Measurements from ENCODE around the gene MATCAP1. TPM values are rescaled to one million over a fixed set of nuclear protein-coding genes. Genes with fewer than 3 reads are reported as not detected.

Gene MATCAP1
- total RNA-seq, 1 donor from 2014 or later = 79.7 TPM

DNA sequence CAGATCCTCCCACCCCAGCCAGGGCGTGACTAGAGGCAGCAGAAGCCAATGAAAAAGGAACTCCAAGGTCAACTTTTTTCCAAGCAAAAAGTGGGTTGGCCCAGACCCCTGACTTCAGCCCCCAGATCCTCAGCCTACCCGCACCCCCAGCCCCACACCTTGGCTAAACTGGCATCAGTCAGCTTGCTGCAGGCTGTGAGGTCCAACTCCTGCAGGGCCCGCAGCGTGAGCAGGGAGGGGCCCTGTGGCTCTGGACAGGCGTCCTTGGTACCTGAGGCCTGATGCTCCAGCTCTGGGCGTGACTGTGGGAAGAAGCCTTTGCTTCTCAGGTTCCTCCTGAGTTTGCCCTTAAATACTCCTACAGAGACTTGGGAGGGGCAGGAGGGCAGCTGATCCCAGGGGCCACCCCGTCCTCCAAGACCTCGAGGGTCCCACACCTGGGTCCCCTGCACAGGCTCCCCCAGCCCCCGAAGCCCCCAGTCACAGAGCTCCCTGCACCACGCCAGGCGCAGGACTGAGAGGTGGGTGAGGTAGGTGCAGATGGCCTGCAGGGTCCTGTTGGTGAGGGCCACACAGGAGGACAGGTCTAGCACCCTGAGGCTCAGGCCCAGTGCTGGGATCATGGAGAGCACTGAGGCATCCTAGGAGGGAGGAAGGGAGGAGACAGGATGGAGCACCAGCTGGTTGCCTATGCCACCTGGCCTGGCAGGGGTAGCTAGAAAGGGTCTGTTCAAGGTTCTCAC lies 24.6 kb upstream of the MATCAP1 start:
- intact Hi-C loops (cut with micrococcal nuclease) = no loop called here

DNA sequence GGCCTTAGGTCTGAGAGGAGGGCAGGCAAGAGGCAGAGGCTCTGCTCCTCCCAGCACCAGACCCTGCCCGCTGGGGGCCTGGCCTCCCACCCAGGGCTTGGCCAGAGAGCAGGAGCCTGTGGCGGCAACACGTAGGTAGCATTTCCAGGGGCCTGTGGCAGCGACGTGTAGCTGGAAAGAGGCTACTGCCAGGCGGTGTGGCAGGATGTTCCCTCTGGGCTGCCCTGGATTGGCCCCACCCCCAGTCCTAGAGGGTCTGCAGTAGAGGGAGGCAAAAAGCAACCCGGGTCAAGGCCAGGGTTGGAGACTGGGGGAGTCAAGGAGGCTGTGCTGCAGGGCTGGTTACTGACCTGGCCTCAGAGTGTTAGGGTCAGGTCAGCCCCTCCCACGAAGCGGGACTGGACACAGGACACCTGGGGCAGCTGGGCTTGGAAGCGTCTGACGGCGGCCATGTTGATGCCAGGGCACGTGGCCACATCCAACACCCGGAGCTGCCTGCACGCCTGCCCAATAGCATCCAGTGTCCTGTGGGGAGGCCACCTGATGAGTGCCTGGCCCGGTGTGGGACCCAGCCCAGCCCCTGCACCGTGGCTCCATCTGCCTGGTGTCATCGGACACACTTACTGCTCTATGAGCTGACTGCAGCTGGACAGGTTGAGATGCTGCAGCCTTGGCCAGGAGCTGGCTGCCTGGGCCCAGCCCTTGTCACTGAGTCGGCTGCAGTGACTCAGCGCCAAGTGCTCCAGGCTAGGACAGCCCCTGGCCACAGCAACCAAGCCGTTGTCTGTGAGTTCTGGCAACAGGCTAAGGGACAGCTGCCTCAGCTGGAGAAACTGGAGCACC lies 23.7 kb upstream of the MATCAP1 start:
- intact Hi-C loops (cut with micrococcal nuclease) = no loop called here

DNA sequence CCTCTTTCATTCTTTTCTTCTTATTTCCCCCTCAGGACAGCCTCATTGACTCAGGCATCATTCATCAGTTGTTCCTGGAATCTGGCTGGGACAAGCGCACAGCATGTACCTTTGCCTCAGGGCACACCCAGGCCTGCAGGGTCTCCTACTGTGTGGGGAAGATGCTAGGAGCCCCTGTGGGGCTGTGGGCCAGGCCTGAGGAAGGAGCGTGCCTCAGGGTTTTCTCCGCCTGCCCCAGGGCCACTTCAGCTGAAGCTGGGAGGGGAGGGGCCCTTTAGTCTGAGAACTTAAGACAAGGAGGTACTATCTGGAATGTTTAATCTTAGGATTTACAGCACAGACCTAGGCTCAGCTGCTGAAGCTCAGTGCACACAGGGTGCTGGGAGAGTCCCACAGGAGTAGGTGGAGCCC lies 23.1 kb upstream of the MATCAP1 start:
- intact Hi-C loops (cut with micrococcal nuclease) = loop anchor here (1.0 kb wide), 1 partner anchor 11 kb away; no protein-coding TSS in a partner anchor

DNA sequence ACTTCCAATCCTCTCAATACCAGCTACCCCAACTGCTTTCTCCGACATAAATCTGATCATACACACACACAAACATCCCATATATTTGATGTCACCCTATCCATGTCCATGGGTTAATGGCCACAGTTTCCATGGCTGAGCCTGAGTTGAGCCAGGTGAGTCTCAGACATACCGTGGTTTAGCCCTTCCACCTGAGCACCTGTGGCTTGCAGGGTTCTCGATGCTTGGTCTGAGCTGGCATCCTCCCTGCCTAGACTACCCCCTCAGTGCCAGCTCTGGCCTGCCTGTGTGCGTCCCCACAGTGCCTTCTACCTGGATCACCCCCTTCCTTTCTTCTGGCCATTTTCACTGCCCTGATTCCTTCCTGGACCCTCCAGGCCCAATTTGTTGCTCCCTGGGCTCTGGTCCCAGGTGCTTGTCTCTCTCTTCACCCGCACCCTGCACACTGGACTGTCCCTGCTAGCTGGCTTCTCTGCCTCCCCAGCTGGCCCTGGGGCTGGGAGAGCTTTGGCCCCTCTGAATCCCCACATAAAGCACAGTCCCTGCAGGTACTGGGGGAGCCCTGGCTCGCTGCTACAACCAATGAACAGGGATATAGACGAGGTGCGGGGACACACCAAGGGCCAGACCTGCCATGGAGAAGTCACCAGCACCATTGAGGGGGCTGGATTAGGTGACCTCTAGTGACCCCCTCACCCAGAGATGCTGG lies 22.5 kb upstream of the MATCAP1 start:
- intact Hi-C loops (cut with micrococcal nuclease) = loop anchor here (1.0 kb wide), 1 partner anchor 12 kb away; no protein-coding TSS in a partner anchor

DNA sequence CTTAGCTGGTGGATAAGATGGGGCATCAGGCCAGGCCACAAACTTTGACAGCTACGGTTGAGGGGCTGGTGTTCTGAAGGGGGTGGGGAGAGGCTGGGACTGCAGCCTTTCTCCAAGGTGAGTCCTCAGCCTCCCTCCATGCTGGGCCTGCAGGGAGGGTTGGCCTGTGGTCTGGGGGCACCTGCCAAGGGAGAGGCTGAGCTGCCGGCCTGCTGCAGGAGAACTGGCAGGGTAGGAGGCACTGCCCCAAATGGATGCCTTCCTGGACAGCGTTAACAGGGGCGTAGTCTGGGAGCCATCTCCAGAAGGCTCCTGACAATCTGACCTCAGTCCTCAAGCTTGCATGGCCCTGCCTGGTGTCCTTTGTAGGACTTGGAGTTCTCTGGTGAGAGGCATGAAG lies 20.3 kb upstream of the MATCAP1 start:
- intact Hi-C loops (cut with micrococcal nuclease) = no loop called here

DNA sequence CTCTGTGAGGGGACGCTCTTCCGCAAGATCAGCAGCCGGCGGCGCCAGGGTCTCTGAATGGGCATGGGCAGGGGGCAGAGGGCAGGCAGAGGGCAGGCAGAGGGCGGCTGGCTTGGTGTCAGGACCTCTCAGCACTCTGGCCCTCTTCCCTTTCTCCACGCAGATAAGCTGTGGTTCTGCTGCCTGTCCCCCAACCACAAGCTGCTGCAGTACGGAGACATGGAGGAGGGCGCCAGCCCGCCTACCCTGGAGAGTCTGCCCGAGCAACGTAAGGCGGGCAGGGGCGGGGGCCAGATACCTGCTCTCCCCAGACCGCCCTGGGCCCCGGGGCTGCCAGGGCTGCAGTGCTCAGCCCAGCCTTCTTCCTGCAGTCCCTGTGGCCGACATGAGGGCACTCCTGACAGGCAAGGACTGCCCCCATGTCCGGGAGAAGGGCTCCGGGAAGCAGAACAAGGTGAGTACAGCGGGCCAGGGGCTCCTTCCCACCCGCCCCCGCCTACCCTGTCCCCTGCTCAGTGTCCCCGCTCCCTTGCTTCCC lies 19.3 kb upstream of the MATCAP1 start:
- intact Hi-C loops (cut with micrococcal nuclease) = no loop called here

DNA sequence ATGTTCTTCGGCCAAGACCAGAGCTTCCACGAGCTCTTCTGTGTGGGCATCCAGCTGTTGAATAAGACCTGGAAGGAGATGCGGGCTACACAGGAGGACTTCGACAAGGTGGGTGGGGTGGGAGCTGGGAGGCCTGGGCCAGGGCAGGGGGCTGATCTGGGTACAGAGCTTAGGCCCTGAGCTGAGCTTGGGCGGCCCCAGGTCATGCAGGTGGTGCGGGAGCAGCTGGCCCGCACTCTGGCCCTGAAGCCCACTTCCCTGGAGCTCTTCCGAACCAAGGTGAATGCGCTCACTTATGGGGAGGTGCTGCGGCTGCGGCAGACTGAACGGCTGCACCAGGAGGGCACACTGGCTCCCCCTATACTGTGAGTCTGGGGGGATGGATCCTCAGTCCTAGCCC lies 18.7 kb upstream of the MATCAP1 start:
- intact Hi-C loops (cut with micrococcal nuclease) = no loop called here

DNA sequence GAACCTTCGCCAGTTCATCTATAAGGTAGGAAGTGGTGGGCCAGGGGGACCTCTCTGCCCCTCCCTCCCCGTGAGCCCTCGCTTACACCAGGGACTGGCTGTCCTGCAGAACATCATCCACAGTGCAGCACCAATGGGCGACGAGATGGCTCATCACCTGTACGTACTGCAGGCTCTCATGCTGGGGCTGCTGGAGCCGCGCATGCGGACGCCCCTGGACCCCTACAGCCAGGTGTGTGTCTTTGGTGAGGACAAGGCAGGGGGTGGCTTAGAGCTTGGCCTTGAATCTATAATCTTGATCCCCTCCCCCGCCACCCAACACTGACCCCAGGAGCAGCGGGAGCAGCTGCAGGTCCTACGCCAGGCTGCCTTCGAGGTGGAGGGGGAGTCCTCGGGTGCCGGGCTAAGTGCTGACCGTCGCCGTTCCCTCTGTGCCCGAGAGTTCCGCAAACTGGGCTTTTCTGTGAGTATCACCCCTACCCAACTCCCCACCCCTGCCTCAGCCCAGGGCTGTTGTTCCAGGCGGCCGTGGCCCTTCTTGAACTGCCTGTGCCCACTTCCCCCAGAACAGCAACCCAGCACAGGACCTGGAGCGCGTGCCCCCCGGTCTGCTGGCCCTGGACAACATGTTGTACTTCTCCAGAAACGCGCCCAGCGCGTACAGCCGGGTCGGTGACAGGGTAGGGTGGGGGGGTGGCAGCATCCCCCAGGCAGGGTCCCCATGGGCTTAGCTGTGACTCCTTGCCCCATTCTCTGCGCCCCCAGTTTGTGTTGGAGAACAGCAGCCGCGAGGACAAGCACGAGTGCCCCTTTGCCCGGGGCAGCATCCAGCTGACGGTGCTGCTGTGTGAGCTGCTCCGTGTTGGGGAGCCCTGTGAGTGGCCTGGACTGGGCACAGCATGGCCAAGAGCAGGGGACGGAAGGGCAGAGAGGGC lies 17.9 kb upstream of the MATCAP1 start:
- intact Hi-C loops (cut with micrococcal nuclease) = no loop called here

DNA sequence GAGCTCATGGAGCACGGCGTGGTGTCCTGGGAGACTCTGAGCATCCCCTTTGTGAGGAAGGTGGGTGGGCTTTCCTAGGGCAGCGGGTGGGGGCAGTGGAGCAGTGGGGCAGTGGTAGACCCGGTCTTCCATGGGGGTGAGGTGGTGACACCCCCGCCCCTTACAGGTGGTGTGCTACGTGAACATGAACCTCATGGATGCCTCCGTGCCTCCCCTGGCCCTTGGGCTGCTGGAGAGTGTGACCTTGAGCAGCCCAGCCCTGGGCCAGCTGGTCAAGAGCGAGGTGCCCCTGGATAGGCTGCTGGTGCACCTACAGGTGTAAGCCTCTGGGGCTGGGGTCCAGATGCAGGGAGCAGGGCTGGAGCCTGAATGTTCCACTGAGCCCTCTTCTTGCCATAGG lies 16.7 kb upstream of the MATCAP1 start:
- intact Hi-C loops (cut with micrococcal nuclease) = no loop called here

DNA sequence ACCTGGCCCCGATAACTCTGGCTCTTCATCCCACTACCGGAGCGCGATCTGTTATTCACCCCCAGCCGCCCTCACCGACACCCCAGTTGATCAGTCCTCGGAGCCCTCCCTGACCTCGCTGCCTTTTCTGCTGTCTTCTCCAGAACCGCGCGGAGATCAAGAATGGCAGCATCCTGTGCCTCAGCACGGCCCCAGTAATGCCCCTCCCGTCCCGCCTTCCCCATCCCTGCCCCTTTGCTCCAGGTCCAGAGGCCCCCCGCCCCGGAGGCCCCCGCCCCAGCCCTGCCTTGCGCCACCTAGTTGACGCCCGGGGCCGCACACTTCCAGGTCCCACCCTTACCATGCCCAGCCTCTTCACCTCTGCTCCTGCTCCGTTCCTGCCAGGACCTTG lies 16.0 kb upstream of the MATCAP1 start:
- intact Hi-C loops (cut with micrococcal nuclease) = no loop called here

DNA sequence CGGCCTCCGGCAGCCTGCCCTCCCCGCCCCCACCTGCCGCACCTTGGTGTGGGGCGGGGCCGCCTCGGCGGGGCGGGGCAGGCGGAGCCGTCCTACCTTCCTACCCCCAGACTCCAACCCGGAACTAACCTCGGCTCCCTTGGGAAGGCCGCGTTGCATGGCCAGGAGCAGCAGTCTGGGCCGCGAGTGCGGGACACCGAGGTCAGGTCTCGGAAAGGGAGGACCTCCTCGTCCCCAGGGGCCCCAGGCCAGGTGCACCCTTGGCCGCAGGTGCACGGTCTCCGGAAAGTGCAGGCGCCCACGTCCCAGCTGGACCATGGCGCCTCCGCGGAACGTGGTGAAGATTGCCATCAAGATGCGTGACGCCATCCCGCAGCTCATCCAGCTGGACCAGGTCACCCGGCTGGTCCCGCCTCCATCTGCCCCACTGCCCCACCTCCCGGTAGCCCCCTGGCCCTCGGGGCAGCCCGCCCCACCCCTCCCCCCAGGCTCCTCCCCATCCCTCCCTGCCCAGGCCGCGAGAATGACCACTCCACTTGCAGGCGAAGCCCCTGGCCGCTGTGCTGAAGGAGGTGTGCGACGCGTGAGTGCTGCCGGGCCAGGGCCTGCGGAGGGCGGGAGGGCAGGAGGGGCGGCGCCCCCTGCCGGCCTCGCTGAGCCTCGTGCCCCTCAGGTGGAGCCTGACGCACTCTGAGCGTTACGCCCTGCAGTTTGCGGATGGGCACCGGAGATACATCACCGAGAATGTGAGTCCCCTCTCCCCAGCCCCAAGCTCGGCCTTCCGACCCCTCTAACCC lies 15.4 kb upstream of the MATCAP1 start, which contains the start of gene ELMO3:
Gene ELMO3 (plus strand): TSS at position 121 of the 797 bp plus-strand sequence. CDS start 196 bp downstream, at position 317.
- intact Hi-C loops (cut with micrococcal nuclease) = no loop called here

DNA sequence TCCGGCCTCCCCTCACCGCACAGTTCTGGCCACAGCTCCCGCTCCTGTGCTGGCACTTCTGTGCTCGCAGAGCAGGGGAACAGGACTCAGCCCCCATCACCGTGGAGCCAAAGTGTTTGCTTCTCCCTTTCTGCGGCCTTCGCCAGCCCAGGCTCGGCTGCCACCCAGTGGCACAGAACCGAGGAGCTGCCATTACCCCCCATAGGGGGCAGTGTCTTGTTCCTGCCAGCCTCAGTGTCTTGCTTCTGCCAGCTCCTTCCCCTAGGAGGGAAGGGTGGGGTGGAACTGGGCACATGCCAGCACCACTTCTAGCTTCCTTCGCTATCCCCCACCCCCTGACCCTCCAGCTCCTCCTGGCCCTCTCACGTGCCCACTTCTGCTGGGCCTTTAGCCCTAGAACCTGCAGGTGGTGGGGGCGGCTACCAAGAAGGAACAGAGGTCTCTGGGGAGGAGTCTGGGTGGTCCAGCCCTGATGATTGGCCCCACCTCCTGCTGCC lies 14.5 kb upstream of the MATCAP1 start:
- intact Hi-C loops (cut with micrococcal nuclease) = no loop called here

DNA sequence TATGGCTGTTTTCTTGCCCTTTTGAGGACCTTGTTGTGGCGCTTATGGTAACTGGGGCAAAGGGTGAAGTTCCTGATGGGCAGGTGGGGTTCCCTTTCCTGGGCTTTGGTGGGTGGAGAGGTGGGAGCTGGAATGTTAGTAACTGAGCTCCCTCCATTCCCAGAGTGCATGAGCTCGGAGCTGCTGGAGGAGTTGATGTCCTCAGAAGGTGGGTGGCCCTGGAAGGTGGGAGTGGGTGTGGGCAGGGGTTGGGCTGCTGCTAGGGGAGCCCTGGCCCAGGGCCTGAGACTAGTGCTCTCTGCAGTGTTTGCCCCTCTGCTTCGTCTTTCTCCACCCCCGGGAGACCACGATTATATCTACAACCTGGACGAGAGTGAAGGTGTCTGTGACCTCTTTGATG lies 13.9 kb upstream of the MATCAP1 start:
- intact Hi-C loops (cut with micrococcal nuclease) = no loop called here

DNA sequence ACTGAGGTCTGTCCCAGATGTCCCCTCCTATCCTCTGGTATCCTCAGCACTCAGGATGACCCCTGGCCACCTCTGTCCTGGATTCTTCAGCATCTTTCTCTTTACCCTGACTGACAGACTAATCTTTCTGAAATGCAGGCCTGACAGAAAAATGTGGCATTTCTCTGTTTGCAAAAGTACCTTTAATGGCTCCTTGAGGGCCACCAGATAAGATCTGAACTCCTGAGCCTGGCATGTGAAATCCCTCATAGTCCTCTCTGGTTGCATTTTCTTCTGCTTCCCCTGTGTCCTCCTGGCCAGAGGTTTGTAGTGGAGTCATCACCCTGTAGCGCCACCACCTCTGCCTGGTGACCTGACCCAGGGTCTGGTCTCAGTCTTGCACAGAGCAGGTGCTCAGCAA lies 13.1 kb upstream of the MATCAP1 start:
- intact Hi-C loops (cut with micrococcal nuclease) = no loop called here

DNA sequence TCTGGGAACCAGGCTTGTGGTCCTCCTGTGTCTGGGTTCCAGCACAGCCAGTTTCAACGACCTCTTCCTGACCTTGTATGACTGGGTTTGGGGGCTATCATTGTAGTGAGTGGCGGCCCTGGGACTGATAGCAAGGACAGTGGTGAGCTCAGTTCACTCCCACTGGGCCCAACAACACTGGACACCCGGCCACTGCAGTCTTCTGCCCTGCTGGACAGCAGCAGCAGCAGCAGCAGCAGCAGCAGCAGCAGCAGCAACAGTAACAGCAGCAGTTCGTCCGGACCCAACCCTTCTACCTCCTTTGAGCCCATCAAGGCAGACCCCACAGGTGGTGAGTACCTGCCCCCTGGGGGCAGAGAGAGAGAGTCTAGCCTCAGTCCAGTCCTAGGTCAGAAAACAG lies 11.9 kb upstream of the MATCAP1 start:
- intact Hi-C loops (cut with micrococcal nuclease) = no loop called here

DNA sequence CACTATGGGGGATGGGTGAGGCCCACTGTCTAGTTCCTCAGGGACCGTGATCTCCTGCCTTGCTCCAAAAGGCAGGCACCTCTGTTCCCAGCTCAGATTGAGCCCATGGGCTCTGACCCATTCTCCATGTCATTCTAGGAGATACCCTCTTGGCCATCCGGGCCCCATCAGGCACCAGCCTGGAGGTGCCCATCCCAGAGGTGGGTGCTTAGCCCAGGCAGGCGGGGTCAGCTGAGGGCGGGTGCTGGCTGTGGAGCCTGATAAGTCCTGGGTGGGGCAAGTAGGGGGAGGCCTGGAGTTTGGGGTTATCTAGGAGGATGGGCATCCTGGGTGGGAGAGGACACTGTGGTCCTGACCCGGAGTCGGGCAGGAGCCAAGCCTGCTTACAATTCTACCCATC lies 10.5 kb upstream of the MATCAP1 start:
- intact Hi-C loops (cut with micrococcal nuclease) = loop anchor here (5.0 kb wide), 1 partner anchor 203 kb away; no protein-coding TSS in a partner anchor

DNA sequence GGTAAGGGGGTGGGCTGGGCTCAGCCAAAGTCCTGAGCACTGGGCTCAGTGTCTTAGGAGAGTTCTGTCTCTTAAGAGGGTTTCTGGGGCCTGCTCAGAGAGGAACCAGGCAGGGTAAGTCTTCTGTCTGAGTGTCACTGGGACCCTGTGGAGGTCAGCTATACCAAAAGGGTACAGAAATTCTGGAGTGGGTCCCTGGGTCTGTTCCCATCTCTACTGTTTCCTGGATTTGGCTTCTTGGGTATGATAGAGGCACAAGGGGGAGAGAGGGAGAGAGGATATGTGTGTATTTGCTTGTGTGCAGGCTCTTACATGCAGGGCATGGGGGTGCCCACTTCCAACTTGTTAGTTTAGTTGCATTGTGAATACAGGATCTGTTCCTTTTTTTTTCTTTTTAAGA lies 9.8 kb upstream of the MATCAP1 start:
- intact Hi-C loops (cut with micrococcal nuclease) = loop anchor here (5.0 kb wide), 1 partner anchor 204 kb away; no protein-coding TSS in a partner anchor

DNA sequence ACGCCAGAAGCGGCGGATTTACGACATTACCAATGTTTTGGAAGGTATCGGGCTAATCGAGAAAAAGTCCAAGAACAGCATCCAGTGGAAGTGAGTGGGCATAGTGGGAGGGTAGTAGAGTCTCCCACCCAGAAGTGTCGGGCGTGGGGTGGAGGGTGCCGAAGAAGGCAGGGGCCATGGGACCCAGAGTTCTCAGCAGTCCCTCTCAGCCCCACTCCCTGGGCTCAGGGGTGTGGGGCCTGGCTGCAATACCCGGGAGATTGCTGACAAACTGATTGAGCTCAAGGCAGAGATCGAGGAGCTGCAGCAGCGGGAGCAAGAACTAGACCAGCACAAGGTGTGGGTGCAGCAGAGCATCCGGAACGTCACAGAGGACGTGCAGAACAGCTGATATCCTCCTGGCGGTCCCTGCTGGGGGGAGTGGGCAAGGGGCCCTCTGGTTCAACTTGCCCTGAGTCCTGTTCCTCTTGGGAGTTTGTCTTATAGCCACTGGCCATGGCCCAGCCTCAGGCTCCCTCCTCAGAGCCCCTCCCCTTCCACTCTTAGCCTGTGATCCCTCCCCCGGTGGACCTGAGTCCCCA lies 9.1 kb upstream of the MATCAP1 start:
- intact Hi-C loops (cut with micrococcal nuclease) = loop anchor here (1.0 to 5.0 kb wide), 7 partner anchors 10 to 289 kb away; partner anchors contain the start of genes FBXL8, FHOD1, MATCAP1 and TMEM208

Measured in T-helper 1 cell treated with Interleukin-12 subunit alpha and Interleukin-12 subunit beta and Interleukin-4 antibody, amounts not matched to agents 30 ng/mL and 1 ng/mL, for 36 hours (primary cell).